K562 (cell line): ENCODE measurements around the gene IRF4. TPM values are rescaled to one million over a fixed set of nuclear protein-coding genes. Genes with fewer than 3 reads are reported as not detected.

Experiments used
- ATAC-seq: fragments of 200-7000 bp; cut with Tn5 transposase; 3 replicates; pipeline ENCODE4 v1.9.1; 2020; ENCODE audit warnings: moderate library complexity
- BruUV-seq: library from RNA; stranded (reverse); fragments of 400-500 nt; replicated peaks from 2 replicates; lab custom pipeline; 2021; lab: Mats Ljungman, UMichigan
- CTCF ChIA-PET: fragments of 300-600 bp; formaldehyde crosslinking; extraction: SDS; loops from one replicate; lab custom pipeline; 2021; ENCODE audit warnings: low intra/inter-chr PET ratio; lab: Yijun Ruan, JAX
- POLR2A ChIA-PET: fragments of 300-600, 350-650 bp; sonication (Branson Sonifier 250); formaldehyde crosslinking; extraction: SDS; loops from one replicate; lab custom pipeline; 2021; ENCODE audit warnings: antibody characterized with exemption, inconsistent platforms; lab: Yijun Ruan, JAX
- DNase-seq, 4 experiments: peaks; one replicate each; pipeline versions ENCODE4 v3.0.0 to v3.0.0-alpha.2; 2011 to 2018; ENCODE audit warnings: low spot score in 3 of 4, mixed read lengths in 3 of 4; ENCODE audit errors: extremely low read depth in 1 of 4
- FAIRE-seq: peaks from 2 replicates; lab custom pipeline; 2011; peaks lifted over from hg19 to GRCh38; lab: Jason Lieb, UNC
- H2AFZ ChIP-seq: 2 replicates; pipeline ENCODE4 v1.6.0; 2011; ENCODE audit warnings: low read depth, low read length, control low read depth, inconsistent platforms
- H3K27ac ChIP-seq: fragments of 200-600 bp; 3 replicates; pipeline ENCODE4 v1.8.0; 2011; ENCODE audit warnings: low read depth, mild to moderate bottlenecking, control low read depth, inconsistent platforms, low read length, moderate library complexity, mixed read lengths; ENCODE audit errors: extremely low read depth
- H3K27me3 ChIP-seq, 2 experiments: fragments of 300-600 bp in 1 of 2; 2 replicates in 1 of 2; 3 replicates in 1 of 2; pipeline versions ENCODE4 v1.6.0 to v1.8.0; 2011; ENCODE audit warnings: inconsistent platforms in 2 of 2, low read length in 2 of 2, mild to moderate bottlenecking in 1 of 2, mixed read lengths in 1 of 2, moderate library complexity in 1 of 2; ENCODE audit not compliant: control insufficient read depth in 2 of 2, insufficient read depth in 2 of 2
- H3K36me3 ChIP-seq: fragments of 300-600 bp; 3 replicates; pipeline ENCODE4 v1.8.0; 2011; ENCODE audit warnings: mild to moderate bottlenecking, low read length, inconsistent platforms; ENCODE audit not compliant: control insufficient read depth, insufficient read depth
- H3K4me1 ChIP-seq, 2 experiments: fragments of 200-600 bp in 1 of 2; replicated peaks in 1 of 2; 2 replicates in 1 of 2; 3 replicates in 1 of 2; pipeline versions ENCODE4 v1.5.1 to v1.8.0; 2011; ENCODE audit warnings: inconsistent platforms in 2 of 2, low read length in 2 of 2, mild to moderate bottlenecking in 1 of 2, mixed read lengths in 1 of 2, moderate library complexity in 1 of 2; ENCODE audit not compliant: control insufficient read depth in 2 of 2, insufficient read depth in 2 of 2
- H3K4me2 ChIP-seq: 2 replicates; pipeline ENCODE4 v1.6.1; 2011; ENCODE audit warnings: low read length, control low read depth, inconsistent platforms, mixed read lengths; ENCODE audit not compliant: insufficient read depth
- H3K4me3 ChIP-seq: fragments of 200-600 bp; sonication (generic), shearing (Covaris generic); 2 replicates; pipeline ENCODE4 v1.5.1; 2016; ENCODE audit warnings: control low read depth, inconsistent platforms
- H3K79me2 ChIP-seq: fragments of 200-600 bp; 3 replicates; pipeline ENCODE4 v1.8.0; 2011; ENCODE audit warnings: low read length, inconsistent platforms; ENCODE audit not compliant: control insufficient read depth, insufficient read depth
- H3K9ac ChIP-seq, 2 experiments: 2 replicates each; pipeline versions ENCODE4 v1.6.0 to v1.6.1; 2011; ENCODE audit warnings: low read depth in 2 of 2, low read length in 2 of 2, control low read depth in 1 of 2, inconsistent platforms in 1 of 2, mild to moderate bottlenecking in 1 of 2, mixed read lengths in 1 of 2; ENCODE audit not compliant: insufficient read depth in 1 of 2
- H3K9me1 ChIP-seq: one replicate; pipeline ENCODE4 v1.6.0; 2011; ENCODE audit warnings: inconsistent platforms, mild to moderate bottlenecking, low read length, moderate library complexity; ENCODE audit not compliant: control insufficient read depth, insufficient read depth
- H3K9me3 ChIP-seq: replicated peaks from 2 replicates; pipeline ENCODE4 v1.5.1; 2011; ENCODE audit warnings: low read depth, low read length, inconsistent platforms; ENCODE audit not compliant: control insufficient read depth, insufficient read depth
- H4K20me1 ChIP-seq: replicated peaks from 2 replicates; pipeline ENCODE4 v1.6.1; 2011; ENCODE audit warnings: low read length, inconsistent platforms, mixed read lengths; ENCODE audit not compliant: control insufficient read depth, insufficient read depth
- CBX8 ChIP-seq: fragments of 200-600 bp; sonication (generic); IDR thresholded peaks from 2 replicates; pipeline ENCODE4 v1.6.1; 2012; ENCODE audit warnings: borderline replicate concordance, mixed run types, low read depth, mild to moderate bottlenecking, moderate library complexity, mixed read lengths, low read length, control low read depth, inconsistent platforms; ENCODE audit not compliant: poor library complexity, severe bottlenecking; ENCODE audit errors: extremely low read depth
- ZNF212 ChIP-seq: fragments of 450-650 bp; formaldehyde crosslinking; IDR thresholded peaks from 2 replicates; pipeline ENCODE4 v1.4.0; 2020; ENCODE audit warnings: mild to moderate bottlenecking
- ZNF239 ChIP-seq: fragments of 250-450 bp; sonication (Bioruptor Pico); IDR thresholded peaks from 2 replicates; pipeline ENCODE4 v1.4.0; 2020; ENCODE audit warnings: mild to moderate bottlenecking
- ZNF707 ChIP-seq: fragments of 250-450 bp; sonication (Bioruptor Pico); conservative IDR thresholded peaks from 2 replicates; pipeline ENCODE4 v1.8.0; 2022; ENCODE audit warnings: inconsistent platforms, mild to moderate bottlenecking, moderate library complexity
- ZNF785 ChIP-seq: fragments of 250-450 bp; sonication (Bioruptor Pico); IDR thresholded peaks from 2 replicates; pipeline ENCODE4 v1.4.0; 2020; ENCODE audit warnings: mild to moderate bottlenecking
- WGBS: fragments of 100-300 bp; shearing (Covaris generic); methylation state at CpG from one replicate; pipeline ENCODE4 v1.1.6; 2016; ENCODE audit warnings: low coverage, mixed read lengths; ENCODE audit not compliant: insufficient coverage; ENCODE audit errors: missing lambda C conversion rate; 5-methylcytosine and 5-hydroxymethylcytosine counted together
- in situ Hi-C: fragments of 300-500 bp; cut with MboI; formaldehyde crosslinking; loops from 4 replicates; pipeline ENCODE4 v1.15.0; 2018; ENCODE audit warnings: inconsistent platforms, mixed read lengths
- intact Hi-C: fragments of 100-400 bp; cut with micrococcal nuclease; formaldehyde crosslinking; loops from 2 replicates; pipeline ENCODE4 v1.14.2; 2022
- polyA plus RNA-seq, 8 experiments: library from polyadenylated mRNA; depleted of rRNA in 4 of 8; stranded (reverse) in 5 of 8; unstranded in 3 of 8; fragments of >200 nt; fragmentation: Nextera tagmentation in 2 of 8; fragmentation: Illumina TruSeq in 1 of 8; extraction: Ambion mirVana in 2 of 8; extraction: Trizol in 1 of 8; gene quantifications; 2 replicates each; pipeline versions ENCODE4 v1.2.1 to v1.2.3, GENCODE V29; 2011 to 2014; ENCODE audit warnings: inconsistent platforms in 1 of 8, missing spikeins in 1 of 8
- total RNA-seq, 7 experiments: library from RNA; depleted of rRNA in 6 of 7; stranded (reverse); fragments of >200 nt in 6 of 7; fragmentation: Illumina TruSeq in 2 of 7; extraction: Trizol in 2 of 7; gene quantifications; 2 replicates each; pipeline versions ENCODE4 v1.2.1 to v1.2.3, GENCODE V29; 2011 to 2021; ENCODE audit warnings: low replicate concordance in 1 of 7
- TF ChIP-seq, protein P1 (sequence below): fragments of 250-450 bp; sonication (Bioruptor Pico); IDR thresholded peaks from 2 replicates; pipeline ENCODE4 v1.4.0; 2020; ENCODE audit warnings: mild to moderate bottlenecking
- TF ChIP-seq, protein P2 (sequence below), 2 experiments: fragments of 450-650 bp in 1 of 2; sonication (generic) in 1 of 2; formaldehyde crosslinking in 1 of 2; IDR thresholded peaks; 2 replicates each; pipeline versions ENCODE4 v1.7.1 to v1.9.0; 2016 to 2022; ENCODE audit warnings: inconsistent platforms in 1 of 2, mild to moderate bottlenecking in 1 of 2, missing genetic modification reagents in 1 of 2

The IRF4 gene
- total and polyA plus RNA-seq, 9 of the 15 experiments (the other 6 are each of a cell fraction or from before 2014, with no cell fraction given) = 0.05 to 0.33 (median 0.09) TPM; not detected in 6

DNA sequence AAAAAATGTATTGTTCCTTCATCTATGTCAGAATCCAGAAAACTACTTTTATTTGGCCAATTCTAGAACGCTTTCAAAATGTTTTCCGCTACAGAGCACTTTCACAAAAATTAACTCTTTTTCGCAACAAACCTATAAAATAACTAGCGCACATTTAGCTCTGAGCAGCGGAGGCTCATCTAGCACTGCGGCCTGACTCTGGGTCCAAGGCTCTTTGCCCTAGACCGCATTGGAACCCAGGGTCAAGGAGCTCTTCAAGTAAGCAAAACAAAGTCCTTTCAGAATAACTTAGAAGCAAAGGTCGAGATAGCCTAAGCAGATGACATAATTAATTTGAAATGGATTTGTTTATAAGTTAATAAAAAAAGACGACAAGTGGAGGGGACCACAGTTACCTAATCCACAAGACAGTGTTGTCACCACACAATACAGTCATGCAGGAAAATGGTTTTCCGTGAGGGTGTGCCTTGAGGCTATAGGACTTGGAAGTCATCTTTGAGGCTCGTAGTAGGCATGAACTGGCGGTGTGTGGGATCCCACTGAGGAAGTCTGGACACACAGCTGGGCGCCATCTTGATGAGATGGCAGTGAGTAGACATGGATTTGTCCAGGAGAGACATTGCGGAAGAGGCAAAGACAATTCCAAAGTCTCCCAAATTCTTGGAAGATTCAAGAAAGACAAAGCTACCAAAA lies 29.2 kb upstream of the IRF4 start:
- no peak overlapping the region for H3K4me2 ChIP-seq
- 19% methylated on average over 14 of the region's 14 CpGs for WGBS
- H3K27me3 ChIP-seq = peaks cover 67 to 86% of the 10 kb centered on the region in 2 experiments
- DNase-seq (no peak), FAIRE-seq (no peak), ATAC-seq (no peak)
- H3K9me1 ChIP-seq = no peaks in the 10 kb centered on the region
- POLR2A ChIA-PET = interaction anchor here (0.5 to 1.3 kb wide), 2 partner anchors 21 to 1033 kb away, joined by 3 read pairs; no protein-coding TSS in a partner anchor
- H3K4me3 ChIP-seq = no peak overlapping the region
- 0 out of 5 replicates have a peak, but pooled peaks cover 0 to 2% of the 10 kb centered on the region in 2 experiments for H3K4me1 ChIP-seq
- intact Hi-C loops (loop anchor here (5.0 kb wide), 1 partner anchor 145 kb away; no protein-coding TSS in a partner anchor), in situ Hi-C loops (no loop called here)
- no peak overlapping the region for H2AFZ ChIP-seq
- BruUV-seq = no TSS peak
- no peaks in the 10 kb centered on the region; the same call in 1 of the 2 replicates for H4K20me1 ChIP-seq
- no peaks in the 10 kb centered on the region for H3K36me3 ChIP-seq
- H3K9me3 ChIP-seq = no peaks in the 10 kb centered on the region
- no peaks in the 10 kb centered on the region for H3K79me2 ChIP-seq
- H3K27ac ChIP-seq = no peak overlapping the region
- H3K9ac ChIP-seq = no peak overlapping the region
- CTCF ChIA-PET = no interaction called here
- TF ChIP-seq, protein P1, sequence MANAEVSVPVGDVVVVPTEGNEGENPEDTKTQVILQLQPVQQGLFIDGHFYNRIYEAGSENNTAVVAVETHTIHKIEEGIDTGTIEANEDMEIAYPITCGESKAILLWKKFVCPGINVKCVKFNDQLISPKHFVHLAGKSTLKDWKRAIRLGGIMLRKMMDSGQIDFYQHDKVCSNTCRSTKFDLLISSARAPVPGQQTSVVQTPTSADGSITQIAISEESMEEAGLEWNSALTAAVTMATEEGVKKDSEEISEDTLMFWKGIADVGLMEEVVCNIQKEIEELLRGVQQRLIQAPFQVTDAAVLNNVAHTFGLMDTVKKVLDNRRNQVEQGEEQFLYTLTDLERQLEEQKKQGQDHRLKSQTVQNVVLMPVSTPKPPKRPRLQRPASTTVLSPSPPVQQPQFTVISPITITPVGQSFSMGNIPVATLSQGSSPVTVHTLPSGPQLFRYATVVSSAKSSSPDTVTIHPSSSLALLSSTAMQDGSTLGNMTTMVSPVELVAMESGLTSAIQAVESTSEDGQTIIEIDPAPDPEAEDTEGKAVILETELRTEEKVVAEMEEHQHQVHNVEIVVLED (CRISPR knock-in tag) = no peak
- TF ChIP-seq, protein P2, sequence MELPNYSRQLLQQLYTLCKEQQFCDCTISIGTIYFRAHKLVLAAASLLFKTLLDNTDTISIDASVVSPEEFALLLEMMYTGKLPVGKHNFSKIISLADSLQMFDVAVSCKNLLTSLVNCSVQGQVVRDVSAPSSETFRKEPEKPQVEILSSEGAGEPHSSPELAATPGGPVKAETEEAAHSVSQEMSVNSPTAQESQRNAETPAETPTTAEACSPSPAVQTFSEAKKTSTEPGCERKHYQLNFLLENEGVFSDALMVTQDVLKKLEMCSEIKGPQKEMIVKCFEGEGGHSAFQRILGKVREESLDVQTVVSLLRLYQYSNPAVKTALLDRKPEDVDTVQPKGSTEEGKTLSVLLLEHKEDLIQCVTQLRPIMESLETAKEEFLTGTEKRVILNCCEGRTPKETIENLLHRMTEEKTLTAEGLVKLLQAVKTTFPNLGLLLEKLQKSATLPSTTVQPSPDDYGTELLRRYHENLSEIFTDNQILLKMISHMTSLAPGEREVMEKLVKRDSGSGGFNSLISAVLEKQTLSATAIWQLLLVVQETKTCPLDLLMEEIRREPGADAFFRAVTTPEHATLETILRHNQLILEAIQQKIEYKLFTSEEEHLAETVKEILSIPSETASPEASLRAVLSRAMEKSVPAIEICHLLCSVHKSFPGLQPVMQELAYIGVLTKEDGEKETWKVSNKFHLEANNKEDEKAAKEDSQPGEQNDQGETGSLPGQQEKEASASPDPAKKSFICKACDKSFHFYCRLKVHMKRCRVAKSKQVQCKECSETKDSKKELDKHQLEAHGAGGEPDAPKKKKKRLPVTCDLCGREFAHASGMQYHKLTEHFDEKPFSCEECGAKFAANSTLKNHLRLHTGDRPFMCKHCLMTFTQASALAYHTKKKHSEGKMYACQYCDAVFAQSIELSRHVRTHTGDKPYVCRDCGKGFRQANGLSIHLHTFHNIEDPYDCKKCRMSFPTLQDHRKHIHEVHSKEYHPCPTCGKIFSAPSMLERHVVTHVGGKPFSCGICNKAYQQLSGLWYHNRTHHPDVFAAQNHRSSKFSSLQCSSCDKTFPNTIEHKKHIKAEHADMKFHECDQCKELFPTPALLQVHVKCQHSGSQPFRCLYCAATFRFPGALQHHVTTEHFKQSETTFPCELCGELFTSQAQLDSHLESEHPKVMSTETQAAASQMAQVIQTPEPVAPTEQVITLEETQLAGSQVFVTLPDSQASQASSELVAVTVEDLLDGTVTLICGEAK (IDR thresholded peaks at IDR 0.05) = no peak
- TF ChIP-seq, protein P2 (CRISPR knock-in tag; IDR thresholded peaks at IDR 0.05) = no peak
- TF ChIP-seq CBX8 = no peak
- no peak for TF ChIP-seq ZNF212
- TF ChIP-seq ZNF239 (CRISPR knock-in tag) = no peak
- TF ChIP-seq ZNF707 = no peak
- no peak for TF ChIP-seq ZNF785 (CRISPR knock-in tag)
